GM21717 (cell line): ENCODE data around the gene C21orf91.
A peak's percentile ranks its signal among the peaks of the same experiment; 100 is the strongest.

Experiments
- ATAC-seq: cut with Tn5 transposase; IDR thresholded peaks from one replicate; pipeline ENCODE4 v1.9.1; 2021; ENCODE audit warnings: mild to moderate bottlenecking, moderate library complexity; ENCODE audit not compliant: unreplicated experiment

Gene C21orf91

GRCh38 chr21:17799414-17800164 lies 19.6 kb downstream of the C21orf91 start:
- no peak for ATAC-seq

- ATAC-seq: no peak
Observed at GRCh38 chr21:17798796-17799195, 20.4 kb downstream of the C21orf91 start.

GRCh38 chr21:17797967-17798366 lies 21.2 kb downstream of the C21orf91 start:
- ATAC-seq: no peak

GRCh38 chr21:17796503-17796902 lies 22.7 kb downstream of the C21orf91 start:
- no peak for ATAC-seq

- no peak for ATAC-seq
Observed at GRCh38 chr21:17796037-17796403, 23.1 kb downstream of the C21orf91 start.

GRCh38 chr21:17795146-17796036 lies 23.8 kb downstream of the C21orf91 start:
- no peak for ATAC-seq

- ATAC-seq: no peak
Observed at GRCh38 chr21:17794518-17795145, 24.5 kb downstream of the C21orf91 start.

GRCh38 chr21:17793246-17794123 lies 25.7 kb downstream of the C21orf91 start:
- peak; percentile 57 for ATAC-seq

- ATAC-seq: no peak
Observed at GRCh38 chr21:17789656-17790055, 29.5 kb downstream of the C21orf91 start.

GRCh38 chr21:17789069-17789468 lies 30.1 kb downstream of the C21orf91 start:
- no peak for ATAC-seq

- no peak for ATAC-seq
Observed at GRCh38 chr21:17786851-17787181, 32.3 kb downstream of the C21orf91 start.

GRCh38 chr21:17786071-17786850 lies 32.9 kb downstream of the C21orf91 start:
- no peak for ATAC-seq

GRCh38 chr21:17785403-17785788 lies 33.8 kb downstream of the C21orf91 start:
- no peak for ATAC-seq

GRCh38 chr21:17784604-17785402 lies 34.4 kb downstream of the C21orf91 start:
- peak; percentile 49 for ATAC-seq

GRCh38 chr21:17784180-17784598 lies 35.0 kb downstream of the C21orf91 start:
- peak; percentile 37 for ATAC-seq

- ATAC-seq: peak; percentile 40
Observed at GRCh38 chr21:17783481-17784179, 35.5 kb downstream of the C21orf91 start.

- ATAC-seq: no peak
Observed at GRCh38 chr21:17783003-17783402, 36.2 kb downstream of the C21orf91 start.

GRCh38 chr21:17782051-17782450 lies 37.1 kb downstream of the C21orf91 start:
- no peak for ATAC-seq

- ATAC-seq: no peak
Observed at GRCh38 chr21:17781524-17781923, 37.6 kb downstream of the C21orf91 start.
